ENCODE measurements around the gene KRTAP10-9.

GRCh38 chr21:44618909-44619308, 8.0 kb upstream of the KRTAP10-9 start:
- TF ChIP-seq CTCF (IDR thresholded peaks at IDR 0.05; ENCODE audit: insufficient read depth, low read depth, low read length) (no peak), EZH2 (IDR thresholded peaks at IDR 0.05; ENCODE audit: insufficient read depth, low read length) (no peak)

Measured in astrocyte (in vitro differentiated cells and primary cell).